ENCODE data around the gene ESPL1.

ESPL1 gene

GRCh38 chr12:53235164-53235563 is 32.9 kb upstream of the ESPL1 start:
- in situ Hi-C loops (cut with HindIII; ENCODE audit: low sequenced_read_pairs), result no loop called here
- no peak for DNase-seq (ENCODE audit: low read depth, low spot score)
- no peak overlapping the region for H3K4me3 ChIP-seq (ENCODE audit: low read depth, low read length)
- TF ChIP-seq, protein P1, sequence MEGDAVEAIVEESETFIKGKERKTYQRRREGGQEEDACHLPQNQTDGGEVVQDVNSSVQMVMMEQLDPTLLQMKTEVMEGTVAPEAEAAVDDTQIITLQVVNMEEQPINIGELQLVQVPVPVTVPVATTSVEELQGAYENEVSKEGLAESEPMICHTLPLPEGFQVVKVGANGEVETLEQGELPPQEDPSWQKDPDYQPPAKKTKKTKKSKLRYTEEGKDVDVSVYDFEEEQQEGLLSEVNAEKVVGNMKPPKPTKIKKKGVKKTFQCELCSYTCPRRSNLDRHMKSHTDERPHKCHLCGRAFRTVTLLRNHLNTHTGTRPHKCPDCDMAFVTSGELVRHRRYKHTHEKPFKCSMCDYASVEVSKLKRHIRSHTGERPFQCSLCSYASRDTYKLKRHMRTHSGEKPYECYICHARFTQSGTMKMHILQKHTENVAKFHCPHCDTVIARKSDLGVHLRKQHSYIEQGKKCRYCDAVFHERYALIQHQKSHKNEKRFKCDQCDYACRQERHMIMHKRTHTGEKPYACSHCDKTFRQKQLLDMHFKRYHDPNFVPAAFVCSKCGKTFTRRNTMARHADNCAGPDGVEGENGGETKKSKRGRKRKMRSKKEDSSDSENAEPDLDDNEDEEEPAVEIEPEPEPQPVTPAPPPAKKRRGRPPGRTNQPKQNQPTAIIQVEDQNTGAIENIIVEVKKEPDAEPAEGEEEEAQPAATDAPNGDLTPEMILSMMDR (IDR thresholded peaks at IDR 0.05; ENCODE audit: low read depth, low read length), result no peak

DNA sequence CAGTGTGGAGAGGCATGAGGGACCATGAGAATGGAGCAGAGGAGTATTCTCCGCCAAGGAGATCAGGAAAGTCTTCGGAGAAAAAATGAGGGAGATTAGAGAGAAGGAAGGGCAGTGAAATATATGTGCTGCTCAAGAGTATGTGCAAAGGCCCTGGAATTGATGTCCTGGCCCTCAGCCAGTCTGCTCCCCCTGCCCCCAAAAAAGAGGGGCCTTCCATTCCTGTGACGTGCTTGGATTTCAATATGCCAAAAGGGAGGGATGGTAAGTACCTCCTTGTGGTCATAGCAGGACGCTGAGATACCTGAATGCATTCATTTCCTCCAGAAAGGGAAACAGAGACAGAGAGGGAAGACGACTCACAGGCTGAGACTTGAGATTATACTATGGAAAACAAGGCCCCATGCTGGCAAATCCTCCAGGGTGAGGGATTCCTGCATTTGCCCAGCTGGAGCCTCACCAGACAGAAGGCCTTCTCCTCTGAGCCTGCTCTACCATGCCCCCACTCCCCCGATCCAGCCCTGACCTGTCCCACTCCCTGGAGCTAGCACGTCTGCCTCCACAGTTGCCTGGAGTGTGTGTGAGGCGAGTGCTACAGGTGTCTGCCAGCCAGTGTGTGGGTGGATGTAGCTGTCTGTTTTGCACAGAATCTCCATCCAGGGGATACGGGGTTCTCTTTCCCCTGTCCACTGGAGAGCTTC is 32.2 kb upstream of the ESPL1 start:
- no peak overlapping the region for H3K4me3 ChIP-seq (ENCODE audit: low read depth, low read length)
- in situ Hi-C loops (cut with HindIII; ENCODE audit: low sequenced_read_pairs), result no loop called here
- TF ChIP-seq, protein P1 (IDR thresholded peaks at IDR 0.05; ENCODE audit: low read depth, low read length), result no peak
- no peak for DNase-seq (ENCODE audit: low read depth, low spot score)

DNA sequence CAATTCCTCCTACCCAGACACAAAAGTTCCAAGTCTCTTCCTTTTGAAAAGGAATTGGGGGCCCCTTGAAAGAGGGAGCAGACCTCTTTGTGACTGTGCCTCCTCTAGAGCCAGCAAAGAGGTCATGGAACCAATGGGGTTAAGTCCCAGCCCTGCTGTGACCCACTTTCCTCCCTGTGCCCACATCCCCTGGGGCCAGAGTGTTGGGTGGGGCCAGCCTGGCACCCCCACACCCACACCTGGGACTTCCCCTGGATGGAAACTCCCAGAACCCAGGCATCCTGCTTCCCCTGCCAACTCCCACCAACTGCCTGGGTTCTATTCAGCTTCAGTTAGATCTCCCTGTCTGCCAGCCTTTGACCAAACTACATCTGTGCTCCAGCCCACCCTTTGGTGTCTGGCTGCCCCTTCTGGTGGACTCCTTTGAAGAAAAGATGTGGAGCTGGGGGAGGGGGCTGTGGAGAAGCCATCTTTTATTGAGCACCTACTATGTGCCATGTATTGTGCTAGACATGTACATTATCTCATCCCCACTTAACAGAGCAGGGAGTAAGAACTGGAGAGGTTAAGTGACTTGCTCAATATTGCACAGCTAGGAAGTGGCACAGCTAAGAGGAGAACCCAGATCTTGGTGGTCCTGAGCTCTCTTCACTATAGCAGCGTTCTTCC is 31.5 kb upstream of the ESPL1 start:
- no peak for DNase-seq (ENCODE audit: low read depth, low spot score)
- in situ Hi-C loops (cut with HindIII; ENCODE audit: low sequenced_read_pairs), result no loop called here
- H3K4me3 ChIP-seq (ENCODE audit: low read depth, low read length), result no peak overlapping the region

DNA sequence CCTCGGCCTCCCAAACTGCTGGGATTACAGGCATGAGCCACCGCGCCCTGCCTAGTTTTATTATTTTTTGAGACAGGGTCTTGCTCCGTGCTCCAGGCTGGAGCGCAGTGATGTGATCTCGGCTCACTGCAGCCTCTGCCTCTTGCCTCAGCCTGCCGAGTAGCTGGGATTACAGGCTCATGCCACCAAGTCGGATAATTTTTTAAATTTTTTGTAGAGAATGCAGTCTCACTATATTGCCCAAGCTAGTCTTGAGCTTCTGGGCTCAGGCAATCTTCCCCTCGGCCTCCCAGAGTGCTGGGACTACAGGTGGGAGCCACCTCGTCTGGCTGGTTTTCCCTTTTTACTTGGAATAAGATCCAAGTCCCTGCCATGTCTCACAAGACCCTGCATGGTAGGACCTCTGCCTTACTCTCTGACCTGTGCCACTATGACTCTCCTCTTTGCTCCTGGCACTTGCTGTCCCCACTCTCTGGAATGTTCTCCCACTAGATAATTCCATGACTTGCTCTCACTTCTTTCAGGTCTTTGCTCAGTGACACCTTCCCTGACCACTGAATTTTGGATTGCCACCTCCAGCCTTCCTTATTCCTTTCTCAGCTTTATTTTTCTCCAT is 28.3 kb upstream of the ESPL1 start:
- TF ChIP-seq, protein P1 (IDR thresholded peaks at IDR 0.05; ENCODE audit: low read depth, low read length), result no peak
- in situ Hi-C loops (cut with HindIII; ENCODE audit: low sequenced_read_pairs), result no loop called here
- H3K4me3 ChIP-seq (ENCODE audit: low read depth, low read length), result no peak overlapping the region
- no peak for DNase-seq (ENCODE audit: low read depth, low spot score)

More for the DNA sequence above, 31.5 kb upstream of the ESPL1 start:
- TF ChIP-seq, protein P1 (IDR thresholded peaks at IDR 0.05; ENCODE audit: low read depth, low read length), result no peak

DNA sequence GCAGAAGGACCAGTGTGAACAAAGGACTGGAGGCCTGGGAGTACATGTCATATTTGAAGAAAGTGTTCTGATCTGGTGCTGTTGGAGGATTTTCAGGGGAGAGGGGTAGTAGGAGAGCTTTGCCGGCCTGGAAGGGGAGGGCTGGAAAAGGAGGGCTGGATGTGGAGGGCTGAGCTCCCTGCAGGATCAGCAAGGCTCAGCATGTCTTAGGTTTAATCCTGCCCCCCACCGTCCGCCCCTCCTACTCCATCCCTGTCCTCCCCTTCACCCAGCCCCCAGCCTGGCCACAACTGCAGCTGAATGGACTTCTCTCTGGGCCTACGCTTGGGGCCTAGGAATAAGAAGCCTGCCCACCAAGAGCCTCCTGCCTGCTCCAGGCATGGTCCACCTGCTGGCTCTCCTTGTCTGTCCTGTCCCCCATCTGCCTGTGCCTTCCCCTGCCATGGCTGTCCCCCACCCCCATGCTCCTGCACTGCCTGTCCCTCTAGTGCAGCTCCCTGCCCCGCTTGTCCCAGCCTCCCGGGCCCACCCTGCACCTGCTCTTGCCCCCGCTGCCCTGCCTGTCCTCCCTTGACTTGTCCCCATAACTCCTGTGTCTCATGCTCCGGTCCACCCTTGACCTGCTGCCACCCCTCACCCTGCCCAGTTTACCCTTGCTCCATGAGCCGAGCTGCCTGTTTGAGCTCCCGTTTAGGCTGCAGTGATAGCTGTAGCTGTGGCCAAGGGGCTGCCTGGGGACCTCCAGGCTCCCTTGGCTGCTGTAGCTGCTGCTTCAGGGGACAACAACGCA is 26.3 kb upstream of the ESPL1 start:
- H3K4me3 ChIP-seq (ENCODE audit: low read depth, low read length), result no peak overlapping the region
- TF ChIP-seq, protein P1 (IDR thresholded peaks at IDR 0.05; ENCODE audit: low read depth, low read length), result no peak
- in situ Hi-C loops (cut with HindIII; ENCODE audit: low sequenced_read_pairs), result no loop called here
- DNase-seq (ENCODE audit: low read depth, low spot score), result no peak

GRCh38 chr12:53244337-53244736 is 23.8 kb upstream of the ESPL1 start:
- in situ Hi-C loops (cut with HindIII; ENCODE audit: low sequenced_read_pairs), result no loop called here
- no peak for DNase-seq (ENCODE audit: low read depth, low spot score)
- TF ChIP-seq, protein P1 (IDR thresholded peaks at IDR 0.05; ENCODE audit: low read depth, low read length), result no peak
- H3K4me3 ChIP-seq (ENCODE audit: low read depth, low read length), result no peak overlapping the region
